ENCODE results near the gene GMEB1. TPM values are rescaled to one million over a fixed set of nuclear protein-coding genes. Genes with fewer than 3 reads are reported as not detected.

Gene GMEB1
- total and polyA plus RNA-seq, 3 donors from 2014 or later, result 12.6 to 17.2 (median 16.6) TPM

DNA sequence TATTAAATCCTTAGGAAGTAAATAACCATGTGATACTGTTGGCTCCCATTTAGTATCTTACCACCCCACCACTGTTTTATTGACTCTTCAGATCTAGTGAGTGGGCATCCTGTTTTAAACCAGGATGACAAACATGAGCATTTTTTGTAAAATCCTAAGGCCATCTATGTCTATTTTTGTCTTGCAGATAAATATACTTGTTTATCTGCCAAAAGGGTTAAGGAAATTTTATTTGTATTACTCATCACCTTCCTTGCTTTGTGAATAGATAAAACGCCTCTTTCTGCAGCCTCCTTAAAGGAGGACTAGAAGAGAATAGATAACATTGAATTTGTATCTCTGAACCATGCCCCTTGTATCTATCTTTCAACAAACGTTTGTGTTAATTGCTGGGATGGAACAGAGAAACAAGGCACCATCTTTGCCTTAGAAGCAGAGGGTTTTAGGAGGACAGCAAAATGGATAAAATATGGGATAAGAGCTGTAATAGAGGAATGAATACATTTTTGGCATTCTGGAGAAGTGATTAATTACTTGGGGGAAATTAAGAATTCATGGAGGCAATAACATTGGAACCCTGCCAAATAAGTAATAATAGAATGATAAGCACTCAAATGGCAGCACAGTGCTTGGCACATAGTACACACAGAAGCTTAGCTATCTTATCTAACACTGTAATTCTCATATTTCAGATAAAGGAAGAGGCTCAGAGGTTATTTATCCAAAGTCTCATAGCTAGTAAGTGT lies 82.9 kb downstream of the GMEB1 start:
- intact Hi-C loops (cut with DNase I; ENCODE audit: low total_unique reads), result no loop called here
- Histone ChIP-seq H3K4me3 (no peak overlapping the region), H3K4me1 (peaks cover 55% of the 10 kb centered on the region), H3K9me3 (no peaks in the 10 kb centered on the region), H3K27ac (peak overlapping the region in 1 of 2 donors; percentile 28), H3K27me3 (no peaks in the 10 kb centered on the region), H3K36me3 (ENCODE audit: low read depth, missing control alignments) (no peaks in the 10 kb centered on the region)
- no peak for TF ChIP-seq POLR2A (IDR thresholded peaks at IDR 0.05)
- TF ChIP-seq, protein P1, sequence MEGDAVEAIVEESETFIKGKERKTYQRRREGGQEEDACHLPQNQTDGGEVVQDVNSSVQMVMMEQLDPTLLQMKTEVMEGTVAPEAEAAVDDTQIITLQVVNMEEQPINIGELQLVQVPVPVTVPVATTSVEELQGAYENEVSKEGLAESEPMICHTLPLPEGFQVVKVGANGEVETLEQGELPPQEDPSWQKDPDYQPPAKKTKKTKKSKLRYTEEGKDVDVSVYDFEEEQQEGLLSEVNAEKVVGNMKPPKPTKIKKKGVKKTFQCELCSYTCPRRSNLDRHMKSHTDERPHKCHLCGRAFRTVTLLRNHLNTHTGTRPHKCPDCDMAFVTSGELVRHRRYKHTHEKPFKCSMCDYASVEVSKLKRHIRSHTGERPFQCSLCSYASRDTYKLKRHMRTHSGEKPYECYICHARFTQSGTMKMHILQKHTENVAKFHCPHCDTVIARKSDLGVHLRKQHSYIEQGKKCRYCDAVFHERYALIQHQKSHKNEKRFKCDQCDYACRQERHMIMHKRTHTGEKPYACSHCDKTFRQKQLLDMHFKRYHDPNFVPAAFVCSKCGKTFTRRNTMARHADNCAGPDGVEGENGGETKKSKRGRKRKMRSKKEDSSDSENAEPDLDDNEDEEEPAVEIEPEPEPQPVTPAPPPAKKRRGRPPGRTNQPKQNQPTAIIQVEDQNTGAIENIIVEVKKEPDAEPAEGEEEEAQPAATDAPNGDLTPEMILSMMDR (IDR thresholded peaks at IDR 0.05), result no peak
- WGBS, 2 donors, result 16 to 20% methylated on average over 2 of the region's 2 CpGs
- DNase-seq, result no peak

DNA sequence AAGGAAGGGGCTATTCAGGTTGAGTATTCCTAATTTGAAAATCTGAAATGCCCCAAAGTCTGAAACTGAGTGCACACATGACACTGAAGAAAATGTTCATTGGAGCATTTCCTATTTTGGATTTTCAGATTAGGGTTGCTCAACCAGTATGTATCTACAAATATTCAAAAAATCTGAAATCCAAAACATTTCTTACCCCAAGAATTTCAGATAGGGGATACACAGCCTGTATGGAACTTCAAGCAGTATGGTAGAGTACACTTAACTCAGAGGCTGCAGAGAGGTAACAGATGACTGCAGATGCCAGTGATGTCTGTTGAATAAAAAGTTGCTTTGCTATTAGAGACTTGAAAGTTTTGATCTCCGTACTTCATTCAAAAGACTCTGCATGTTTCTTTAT lies 87.1 kb downstream of the GMEB1 start:
- no peaks in the 10 kb centered on the region for H3K27me3 ChIP-seq
- no peak for TF ChIP-seq POLR2A (IDR thresholded peaks at IDR 0.05)
- TF ChIP-seq, protein P1 (IDR thresholded peaks at IDR 0.05), result no peak
- 48 to 60% methylated on average over 1 of the region's 1 CpG for WGBS, 2 donors
- peaks cover 50% of the 10 kb centered on the region for H3K4me1 ChIP-seq
- H3K27ac ChIP-seq, result peak overlapping the region in 1 of 2 donors; percentile 46
- intact Hi-C loops (cut with DNase I; ENCODE audit: low total_unique reads), result no loop called here
- H3K36me3 ChIP-seq (ENCODE audit: low read depth, missing control alignments), result no peaks in the 10 kb centered on the region
- no peak overlapping the region for H3K4me3 ChIP-seq
- H3K9me3 ChIP-seq, result no peaks in the 10 kb centered on the region
- no peak for DNase-seq

DNA sequence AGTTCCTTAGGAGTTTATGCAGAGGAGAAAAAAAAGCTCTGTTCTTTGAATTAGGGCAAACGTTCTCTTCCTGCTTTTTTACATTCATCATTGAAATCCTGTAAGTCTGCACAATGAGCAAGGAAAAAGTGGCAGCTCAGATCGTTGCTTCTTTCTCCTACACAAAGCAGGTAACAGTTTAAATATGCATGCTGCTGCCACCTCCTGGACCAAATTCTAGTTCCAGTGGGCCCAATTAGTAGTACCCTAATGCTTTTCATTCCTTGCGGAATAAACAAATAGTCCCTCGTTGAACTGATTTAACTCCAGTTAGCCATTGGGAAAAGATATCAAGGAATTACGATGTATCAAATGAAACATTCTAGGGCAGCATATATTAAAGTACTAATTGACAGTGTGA lies 88.3 kb downstream of the GMEB1 start:
- H3K27ac ChIP-seq, result no peak overlapping the region
- no peak for TF ChIP-seq POLR2A (IDR thresholded peaks at IDR 0.05)
- TF ChIP-seq, protein P1 (IDR thresholded peaks at IDR 0.05), result no peak
- 43 to 51% methylated on average over 5 of the region's 5 CpGs for WGBS, 2 donors
- no peaks in the 10 kb centered on the region for H3K36me3 ChIP-seq (ENCODE audit: low read depth, missing control alignments)
- H3K4me1 ChIP-seq, result peaks cover 44% of the 10 kb centered on the region
- intact Hi-C loops (cut with DNase I; ENCODE audit: low total_unique reads), result no loop called here
- H3K4me3 ChIP-seq, result no peak overlapping the region
- no peaks in the 10 kb centered on the region for H3K27me3 ChIP-seq
- DNase-seq, result no peak
- H3K9me3 ChIP-seq, result no peaks in the 10 kb centered on the region

DNA sequence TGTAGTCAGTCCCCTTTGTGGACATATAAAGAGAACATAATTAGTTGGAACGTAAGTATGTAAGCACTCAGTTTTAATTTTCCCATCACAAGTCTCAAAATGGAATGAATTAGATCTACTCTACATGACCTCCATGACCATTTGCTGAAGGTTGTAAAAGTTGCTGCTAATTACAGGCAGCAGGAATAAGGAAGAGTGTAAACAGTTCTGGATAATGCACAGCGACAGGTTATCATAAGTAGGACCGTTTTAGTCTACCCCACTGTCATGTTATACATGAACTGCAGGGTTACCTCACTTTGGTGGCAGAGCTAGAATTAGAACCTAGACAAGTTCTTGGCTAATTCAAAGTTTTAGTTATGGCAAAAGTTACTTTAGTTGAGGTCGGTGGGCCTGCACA lies 89.8 kb downstream of the GMEB1 start:
- 79% methylated on average over 4 of the region's 4 CpGs for WGBS, 2 donors
- H3K36me3 ChIP-seq (ENCODE audit: low read depth, missing control alignments), result no peaks in the 10 kb centered on the region
- peaks cover 41% of the 10 kb centered on the region for H3K4me1 ChIP-seq
- intact Hi-C loops (cut with DNase I; ENCODE audit: low total_unique reads), result no loop called here
- H3K27me3 ChIP-seq, result no peaks in the 10 kb centered on the region
- H3K27ac ChIP-seq, result no peak overlapping the region
- TF ChIP-seq, protein P1 (IDR thresholded peaks at IDR 0.05), result no peak
- no peak for TF ChIP-seq POLR2A (IDR thresholded peaks at IDR 0.05)
- no peaks in the 10 kb centered on the region for H3K9me3 ChIP-seq
- no peak for DNase-seq
- H3K4me3 ChIP-seq, result no peak overlapping the region

DNA sequence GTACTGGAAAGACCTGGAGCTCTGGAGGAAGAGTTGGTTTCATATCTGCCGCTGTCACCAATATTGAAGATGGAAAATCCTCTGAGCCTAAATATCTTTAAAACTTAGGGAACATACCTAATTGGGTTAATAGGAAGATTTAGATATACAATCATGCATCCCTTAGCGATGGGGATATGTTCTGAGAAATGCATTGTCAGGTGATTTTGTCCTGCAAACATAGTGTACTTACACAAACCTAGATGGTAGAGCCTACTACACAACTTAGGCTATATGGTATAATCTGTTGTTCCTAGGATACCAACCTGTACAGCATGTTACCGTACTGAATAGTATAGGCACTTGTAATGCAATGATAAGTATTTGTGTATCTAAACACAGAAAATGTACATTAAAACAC lies 90.7 kb downstream of the GMEB1 start:
- no peak for DNase-seq
- no peak overlapping the region for H3K27ac ChIP-seq
- no peaks in the 10 kb centered on the region for H3K27me3 ChIP-seq
- intact Hi-C loops (cut with DNase I; ENCODE audit: low total_unique reads), result no loop called here
- peaks cover 34% of the 10 kb centered on the region for H3K4me1 ChIP-seq
- no peaks in the 10 kb centered on the region for H3K36me3 ChIP-seq (ENCODE audit: low read depth, missing control alignments)
- WGBS, 2 donors, result 95 to 97% methylated on average over 3 of the region's 3 CpGs
- H3K4me3 ChIP-seq, result no peak overlapping the region
- TF ChIP-seq POLR2A (IDR thresholded peaks at IDR 0.05), result no peak
- TF ChIP-seq, protein P1 (IDR thresholded peaks at IDR 0.05), result no peak
- no peaks in the 10 kb centered on the region for H3K9me3 ChIP-seq
